OCI-LY7 (cell line): ENCODE results near the gene ATG16L2.

Experiments used
- EZH2phosphoT487 ChIP-seq: fragments of 200-600 bp; sonication (generic); IDR thresholded peaks from 2 replicates; pipeline ENCODE4 v1.6.1; 2018; ENCODE audit warnings: low read depth, borderline replicate concordance, mild to moderate bottlenecking, mixed run types, antibody characterized with exemption, low read length, moderate library complexity, mixed read lengths
- TF ChIP-seq, protein P1 (sequence below): fragments of 200-600 bp; sonication (generic); conservative IDR thresholded peaks from 2 replicates; pipeline ENCODE4 v1.5.1; 2014; ENCODE audit warnings: mild to moderate bottlenecking, antibody characterized with exemption, low read length, moderate library complexity, mixed read lengths

DNA sequence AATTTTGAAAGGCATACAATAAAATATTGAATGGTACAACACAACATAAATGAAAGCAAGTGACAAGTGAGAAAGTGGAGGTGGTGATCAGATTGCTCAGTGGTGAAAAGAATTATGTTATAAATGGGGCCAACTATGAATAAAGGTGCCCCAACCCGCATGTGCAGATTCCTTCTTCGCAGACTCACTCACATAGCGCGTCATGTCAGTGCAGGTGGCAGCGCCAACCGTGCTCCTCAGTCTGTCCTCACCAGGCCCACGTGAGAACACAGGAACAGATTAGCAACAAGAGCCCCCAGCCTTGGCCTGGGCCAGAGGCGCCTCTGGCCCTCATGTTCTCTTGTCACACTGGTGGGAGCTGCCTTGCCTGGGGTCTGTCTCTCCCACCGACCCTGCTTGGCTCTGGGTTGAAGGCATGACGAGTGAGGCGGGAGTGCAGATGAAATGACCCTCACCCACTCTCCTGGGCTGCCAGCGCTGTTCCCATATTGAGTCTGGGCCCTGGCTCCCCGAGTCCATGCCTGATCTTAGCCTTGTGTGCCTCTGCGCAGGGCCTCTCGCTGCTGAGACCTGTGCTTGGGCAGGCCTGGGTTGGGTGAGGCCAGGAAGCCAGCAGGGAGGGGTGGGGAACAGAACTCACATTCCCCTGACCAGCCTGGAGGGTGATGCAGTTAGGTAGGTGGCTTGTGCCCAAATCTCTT lies 6.4 kb downstream of the ATG16L2 start:
- TF ChIP-seq, protein P1, sequence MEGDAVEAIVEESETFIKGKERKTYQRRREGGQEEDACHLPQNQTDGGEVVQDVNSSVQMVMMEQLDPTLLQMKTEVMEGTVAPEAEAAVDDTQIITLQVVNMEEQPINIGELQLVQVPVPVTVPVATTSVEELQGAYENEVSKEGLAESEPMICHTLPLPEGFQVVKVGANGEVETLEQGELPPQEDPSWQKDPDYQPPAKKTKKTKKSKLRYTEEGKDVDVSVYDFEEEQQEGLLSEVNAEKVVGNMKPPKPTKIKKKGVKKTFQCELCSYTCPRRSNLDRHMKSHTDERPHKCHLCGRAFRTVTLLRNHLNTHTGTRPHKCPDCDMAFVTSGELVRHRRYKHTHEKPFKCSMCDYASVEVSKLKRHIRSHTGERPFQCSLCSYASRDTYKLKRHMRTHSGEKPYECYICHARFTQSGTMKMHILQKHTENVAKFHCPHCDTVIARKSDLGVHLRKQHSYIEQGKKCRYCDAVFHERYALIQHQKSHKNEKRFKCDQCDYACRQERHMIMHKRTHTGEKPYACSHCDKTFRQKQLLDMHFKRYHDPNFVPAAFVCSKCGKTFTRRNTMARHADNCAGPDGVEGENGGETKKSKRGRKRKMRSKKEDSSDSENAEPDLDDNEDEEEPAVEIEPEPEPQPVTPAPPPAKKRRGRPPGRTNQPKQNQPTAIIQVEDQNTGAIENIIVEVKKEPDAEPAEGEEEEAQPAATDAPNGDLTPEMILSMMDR: no peak
- no peak for TF ChIP-seq EZH2phosphoT487
